Measurements from ENCODE around the gene ANXA2R. TPM values are rescaled to one million over a fixed set of nuclear protein-coding genes. Genes with fewer than 3 reads are reported as not detected.

Gene ANXA2R
- total RNA-seq, 1 experiment from 2014 or later: 3.6 TPM

DNA sequence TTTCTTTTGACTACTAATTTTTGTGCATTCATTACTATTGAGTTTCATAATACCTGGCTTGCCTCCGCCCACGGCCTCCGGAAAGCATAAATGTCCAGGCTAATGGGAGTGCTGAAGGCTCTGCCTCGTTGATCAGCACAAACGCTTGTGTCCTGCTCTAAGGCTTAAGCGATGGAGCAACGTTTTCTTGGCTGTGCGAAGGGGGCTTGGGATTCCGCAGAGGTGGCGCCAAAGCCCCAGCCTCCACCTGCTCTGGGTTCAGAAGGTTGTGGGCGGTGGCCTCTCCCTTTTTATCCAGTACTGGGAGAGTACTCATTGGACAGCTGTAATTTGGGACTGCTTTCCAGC lies 19.7 kb downstream of the ANXA2R start:
- Histone ChIP-seq H3K79me2 (ENCODE audit: low read depth) (no peaks in the 10 kb centered on the region), H3K27me3 (ENCODE audit: insufficient read depth, low read depth) (no peaks in the 10 kb centered on the region), H3K9me2 (ENCODE audit: insufficient read depth) (no peaks in the 10 kb centered on the region), H3K36me3 (ENCODE audit: low read depth) (no peaks in the 10 kb centered on the region), H3K4me2 (peak overlapping the region; percentile 73), H2AFZ (peak overlapping the region; percentile 79), H3F3A (ENCODE audit: insufficient read depth, low read depth) (no peaks in the 10 kb centered on the region), H3K4me1 (replicated peaks; ENCODE audit: insufficient read depth) (no peaks in the 10 kb centered on the region), H3K4me3 (peak overlapping the region; percentile 50), H3K9me3 (ENCODE audit: insufficient read depth, low read depth) (no peaks in the 10 kb centered on the region), H3K27ac (no peak overlapping the region), H4K20me1 (ENCODE audit: insufficient read depth) (no peaks in the 10 kb centered on the region)
- BruUV-seq (replicated peaks): no TSS peak
- intact Hi-C loops (cut with micrococcal nuclease; ENCODE audit: unreplicated experiment): loop anchor here (1.0 to 5.0 kb wide), 4 partner anchors 12 to 108 kb away; partner anchors contain the start of gene ZNF131
- ChIA-PET CTCF (interaction anchor here (0.5 to 2.0 kb wide), 6 partner anchors 11 to 112 kb away, joined by 3 to 13 read pairs (median 6); no protein-coding TSS in a partner anchor), POLR2A (ENCODE audit: unreplicated experiment) (interaction anchor here (0.7 to 1.0 kb wide), 3 partner anchors 10 to 71 kb away, joined by 4 to 15 read pairs (median 6); no protein-coding TSS in a partner anchor)
- no peak for TF ChIP-seq EZH2 (IDR thresholded peaks at IDR 0.05; ENCODE audit: low read depth)
- TF ChIP-seq, protein P1, sequence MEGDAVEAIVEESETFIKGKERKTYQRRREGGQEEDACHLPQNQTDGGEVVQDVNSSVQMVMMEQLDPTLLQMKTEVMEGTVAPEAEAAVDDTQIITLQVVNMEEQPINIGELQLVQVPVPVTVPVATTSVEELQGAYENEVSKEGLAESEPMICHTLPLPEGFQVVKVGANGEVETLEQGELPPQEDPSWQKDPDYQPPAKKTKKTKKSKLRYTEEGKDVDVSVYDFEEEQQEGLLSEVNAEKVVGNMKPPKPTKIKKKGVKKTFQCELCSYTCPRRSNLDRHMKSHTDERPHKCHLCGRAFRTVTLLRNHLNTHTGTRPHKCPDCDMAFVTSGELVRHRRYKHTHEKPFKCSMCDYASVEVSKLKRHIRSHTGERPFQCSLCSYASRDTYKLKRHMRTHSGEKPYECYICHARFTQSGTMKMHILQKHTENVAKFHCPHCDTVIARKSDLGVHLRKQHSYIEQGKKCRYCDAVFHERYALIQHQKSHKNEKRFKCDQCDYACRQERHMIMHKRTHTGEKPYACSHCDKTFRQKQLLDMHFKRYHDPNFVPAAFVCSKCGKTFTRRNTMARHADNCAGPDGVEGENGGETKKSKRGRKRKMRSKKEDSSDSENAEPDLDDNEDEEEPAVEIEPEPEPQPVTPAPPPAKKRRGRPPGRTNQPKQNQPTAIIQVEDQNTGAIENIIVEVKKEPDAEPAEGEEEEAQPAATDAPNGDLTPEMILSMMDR (conservative IDR thresholded peaks at IDR 0.05): no peak; the same call in 1 of the 2 replicates
- DNase-seq: peak in 1 of 2 experiments; percentile 38

DNA sequence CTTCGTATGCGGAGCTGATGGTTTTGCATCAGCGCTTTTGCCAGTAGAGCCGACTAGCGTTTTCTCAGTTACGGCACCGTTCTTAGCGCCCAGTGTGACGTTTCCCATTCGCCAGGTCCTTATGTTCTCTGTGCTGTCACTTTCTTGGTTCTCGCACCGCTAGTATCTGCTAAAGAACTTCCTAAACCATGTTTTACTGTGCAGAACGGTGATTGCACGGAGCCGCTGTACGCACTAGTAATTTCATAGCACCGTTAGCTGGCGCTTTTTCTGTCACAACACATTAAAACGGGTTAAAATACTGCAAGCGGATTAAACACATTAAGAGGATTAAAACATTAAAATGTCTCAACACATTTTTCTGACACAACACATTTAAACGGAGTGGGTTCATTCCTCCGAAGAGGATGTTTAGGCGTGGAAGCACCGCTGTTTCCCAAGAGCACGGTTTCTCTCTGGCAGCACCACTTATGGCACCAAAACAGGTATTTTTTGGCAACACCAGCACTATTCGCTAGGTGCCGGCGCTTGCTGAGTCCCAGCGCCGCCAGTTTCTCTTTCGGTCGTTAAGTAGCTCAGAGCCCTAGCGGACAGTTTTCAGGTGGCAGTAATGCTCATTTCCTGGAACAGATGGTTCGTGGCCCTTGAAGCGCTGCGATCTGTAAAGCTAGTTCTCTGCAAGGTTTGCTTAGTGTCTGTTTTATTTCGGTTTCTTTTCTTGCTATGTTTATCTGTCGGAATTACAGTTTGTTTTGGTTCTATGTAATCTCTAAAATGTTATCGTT lies 20.3 kb downstream of the ANXA2R start:
- DNase-seq: peak; percentile 80 to 83
- intact Hi-C loops (cut with micrococcal nuclease; ENCODE audit: unreplicated experiment): loop anchor here (1.0 to 5.0 kb wide), 4 partner anchors 12 to 108 kb away; partner anchors contain the start of gene ZNF131
- H3K9me3 ChIP-seq (ENCODE audit: insufficient read depth, low read depth): no peaks in the 10 kb centered on the region
- no peaks in the 10 kb centered on the region for H3K27me3 ChIP-seq (ENCODE audit: insufficient read depth, low read depth)
- no peaks in the 10 kb centered on the region for H3K36me3 ChIP-seq (ENCODE audit: low read depth)
- TF ChIP-seq EZH2 (IDR thresholded peaks at IDR 0.05; ENCODE audit: low read depth): no peak
- TF ChIP-seq, protein P1 (conservative IDR thresholded peaks at IDR 0.05): peak; percentile 61; the same call in 1 of the 2 replicates
- ChIA-PET CTCF (interaction anchor here (0.5 to 2.0 kb wide), 7 partner anchors 10 to 111 kb away, joined by 3 to 13 read pairs (median 5); no protein-coding TSS in a partner anchor), POLR2A (ENCODE audit: unreplicated experiment) (interaction anchor here (0.6 to 1.0 kb wide), 4 partner anchors 11 to 70 kb away, joined by 3 to 15 read pairs (median 5); no protein-coding TSS in a partner anchor)
- H3K27ac ChIP-seq: no peak overlapping the region
- H3K4me1 ChIP-seq (replicated peaks; ENCODE audit: insufficient read depth): no peaks in the 10 kb centered on the region
- H3K79me2 ChIP-seq (ENCODE audit: low read depth): no peaks in the 10 kb centered on the region
- peak overlapping the region; percentile 50 for H3K4me3 ChIP-seq
- H4K20me1 ChIP-seq (ENCODE audit: insufficient read depth): no peaks in the 10 kb centered on the region
- no peaks in the 10 kb centered on the region for H3F3A ChIP-seq (ENCODE audit: insufficient read depth, low read depth)
- no TSS peak for BruUV-seq (replicated peaks)
- peak overlapping the region; percentile 79 for H2AFZ ChIP-seq
- no peaks in the 10 kb centered on the region for H3K9me2 ChIP-seq (ENCODE audit: insufficient read depth)
- H3K4me2 ChIP-seq: peak overlapping the region; percentile 73

DNA sequence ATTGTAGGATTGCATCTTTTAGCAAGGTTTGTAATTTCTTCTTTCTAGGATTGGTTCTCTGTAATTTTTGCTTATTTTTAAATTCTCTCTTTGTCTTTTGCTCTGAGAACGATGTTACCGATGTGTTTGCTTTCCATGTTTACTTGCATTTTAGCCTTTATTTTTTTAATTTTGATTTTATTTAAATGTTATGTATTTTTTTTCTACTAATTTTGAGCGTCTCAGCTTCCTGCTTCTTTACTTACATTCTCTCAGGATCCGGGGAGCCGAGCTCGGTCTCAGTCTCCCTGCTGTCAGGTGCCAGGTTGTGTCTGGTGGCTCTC lies 20.9 kb downstream of the ANXA2R start:
- peak overlapping the region; percentile 79 for H2AFZ ChIP-seq
- POLR2A ChIA-PET (ENCODE audit: unreplicated experiment): no interaction called here
- no peaks in the 10 kb centered on the region for H4K20me1 ChIP-seq (ENCODE audit: insufficient read depth)
- DNase-seq: no peak
- no peaks in the 10 kb centered on the region for H3K36me3 ChIP-seq (ENCODE audit: low read depth)
- peak overlapping the region; percentile 50; the same call in 1 of the 2 replicates for H3K4me3 ChIP-seq
- no peaks in the 10 kb centered on the region for H3F3A ChIP-seq (ENCODE audit: insufficient read depth, low read depth)
- peak overlapping the region; percentile 73 for H3K4me2 ChIP-seq
- H3K27me3 ChIP-seq (ENCODE audit: insufficient read depth, low read depth): no peaks in the 10 kb centered on the region
- no peaks in the 10 kb centered on the region for H3K9me3 ChIP-seq (ENCODE audit: insufficient read depth, low read depth)
- H3K79me2 ChIP-seq (ENCODE audit: low read depth): no peaks in the 10 kb centered on the region
- H3K4me1 ChIP-seq (replicated peaks; ENCODE audit: insufficient read depth): no peaks in the 10 kb centered on the region
- CTCF ChIA-PET: interaction anchor here (0.6 to 2.0 kb wide), 6 partner anchors 10 to 107 kb away, joined by 3 to 11 read pairs (median 6); no protein-coding TSS in a partner anchor
- no TSS peak for BruUV-seq (replicated peaks)
- H3K27ac ChIP-seq: no peak overlapping the region
- TF ChIP-seq, protein P1 (conservative IDR thresholded peaks at IDR 0.05): no peak
- TF ChIP-seq EZH2 (IDR thresholded peaks at IDR 0.05; ENCODE audit: low read depth): no peak
- H3K9me2 ChIP-seq (ENCODE audit: insufficient read depth): no peaks in the 10 kb centered on the region
- intact Hi-C loops (cut with micrococcal nuclease; ENCODE audit: unreplicated experiment): no loop called here

All from PC-9 (cell line).